Measurements from ENCODE around the gene SPTLC3.

The SPTLC3 gene

GRCh38 chr20:13186043-13186774 lies 177.4 kb downstream of the SPTLC3 start:
- DNase-seq (ENCODE audit: low read depth), result no peak

- no peak for DNase-seq (ENCODE audit: low read depth)
Observed at GRCh38 chr20:13187899-13188298, 179.1 kb downstream of the SPTLC3 start.

GRCh38 chr20:13199279-13199678 lies 190.5 kb downstream of the SPTLC3 start:
- no peak for DNase-seq (ENCODE audit: low read depth)

DNA sequence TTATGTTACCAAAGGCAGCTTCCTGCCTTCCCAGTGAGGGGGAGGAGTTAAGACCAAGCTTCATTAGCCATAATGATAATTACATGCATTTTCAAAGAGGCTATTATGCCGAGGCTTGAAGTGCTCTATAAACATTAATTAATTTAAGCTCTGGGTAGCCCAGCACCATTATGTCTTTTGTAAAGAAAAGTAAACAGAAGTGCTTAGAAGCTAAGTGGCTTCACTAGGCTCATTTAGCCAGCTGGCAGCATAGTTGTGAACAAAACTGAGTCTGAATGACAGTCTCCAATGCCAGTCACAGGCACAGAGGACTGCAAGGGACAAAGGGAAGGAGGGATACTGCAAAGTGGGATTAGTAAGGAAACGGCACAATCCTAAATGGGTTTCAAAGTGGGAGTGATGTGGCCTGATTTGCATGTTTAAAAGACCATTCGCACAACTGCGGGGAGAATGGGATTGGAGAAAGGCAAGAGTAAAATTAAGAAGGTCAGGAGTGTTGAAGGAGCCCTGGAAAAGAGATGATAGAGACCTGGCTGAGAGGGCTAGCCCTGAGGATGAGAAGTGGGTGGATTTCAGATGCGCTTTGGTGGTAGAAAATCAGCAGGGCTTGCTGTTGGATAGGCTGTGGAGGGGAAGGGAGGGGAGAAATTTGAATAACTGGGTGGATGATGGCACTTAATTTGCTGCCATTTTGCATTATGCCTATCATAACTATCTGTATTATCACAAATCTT lies 192.2 kb downstream of the SPTLC3 start:
- no peak for DNase-seq (ENCODE audit: low read depth)

GRCh38 chr20:13202565-13202964 lies 193.8 kb downstream of the SPTLC3 start:
- no peak for DNase-seq (ENCODE audit: low read depth)

GRCh38 chr20:13205425-13205824 lies 196.7 kb downstream of the SPTLC3 start:
- DNase-seq (ENCODE audit: low read depth), result no peak

DNA sequence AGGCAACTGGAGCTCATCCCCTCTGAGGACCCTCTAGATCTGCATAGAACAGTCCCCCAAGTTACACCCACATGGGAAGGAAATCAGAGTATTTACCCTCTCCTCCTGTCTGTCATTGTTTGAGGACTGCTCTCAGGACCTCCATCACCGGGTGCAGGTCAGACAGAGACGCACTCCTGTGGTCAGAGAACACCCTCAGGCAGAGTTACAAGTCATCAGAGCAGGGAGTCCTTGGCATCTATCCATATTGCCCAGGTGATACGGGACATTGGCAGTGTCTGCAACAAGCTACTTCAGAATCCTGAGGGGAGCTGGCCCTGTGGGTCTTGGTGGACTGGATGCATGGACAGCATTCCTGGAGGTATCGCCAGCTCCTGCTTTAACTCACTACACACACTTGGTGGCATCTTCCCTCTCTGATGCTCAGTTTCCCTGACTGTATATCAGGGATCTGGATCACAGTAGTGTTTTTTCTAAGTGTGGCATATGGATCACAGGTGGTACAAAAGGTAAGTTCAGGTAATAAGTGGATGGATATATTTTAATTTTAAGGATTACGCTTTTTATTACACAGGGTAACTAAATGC lies 197.2 kb downstream of the SPTLC3 start:
- no peak for DNase-seq (ENCODE audit: low read depth)

DNA sequence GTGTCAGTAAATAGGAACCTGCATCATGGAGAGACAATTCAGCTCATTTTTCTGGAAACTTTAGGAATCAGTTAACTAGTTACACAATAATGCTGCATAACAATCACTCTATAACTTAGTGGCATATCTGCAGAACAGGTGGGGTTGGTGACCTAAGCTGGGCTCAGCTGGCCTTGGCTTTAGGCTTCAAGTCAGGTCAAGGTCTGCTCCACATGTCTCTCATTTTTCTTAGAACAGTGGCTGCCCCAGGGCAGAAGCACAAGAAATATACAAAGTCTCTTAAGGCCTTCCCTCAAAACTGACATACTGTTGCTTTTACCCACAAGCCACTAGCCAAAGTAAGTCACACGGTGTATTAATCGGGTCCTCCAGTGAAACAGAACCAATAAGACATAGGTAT lies 198.2 kb downstream of the SPTLC3 start:
- DNase-seq (ENCODE audit: low read depth), result no peak

- DNase-seq (ENCODE audit: low read depth), result no peak
Observed at GRCh38 chr20:13211956-13212618, 203.3 kb downstream of the SPTLC3 start.

- DNase-seq (ENCODE audit: low read depth), result peak; percentile 42
Observed at GRCh38 chr20:13212750-13213149, 204.0 kb downstream of the SPTLC3 start.

DNA sequence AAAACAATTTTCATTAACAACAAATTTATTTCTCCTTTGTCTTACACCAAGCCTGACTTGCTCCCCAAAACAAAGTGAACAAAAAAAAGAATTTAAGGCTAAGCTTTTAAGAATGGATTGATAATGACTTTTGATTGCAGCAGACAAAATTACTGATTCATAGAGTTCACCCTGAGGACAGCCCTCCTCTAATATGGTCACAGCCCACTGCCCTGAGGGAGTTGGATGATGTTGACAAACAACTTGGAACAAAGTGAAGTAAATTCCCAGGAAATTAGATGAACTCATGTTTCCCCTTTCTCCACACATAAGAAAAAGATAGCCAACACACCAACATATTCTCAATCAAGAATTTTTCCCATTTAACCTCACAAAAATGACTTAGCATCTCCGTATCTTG lies 204.6 kb downstream of the SPTLC3 start:
- DNase-seq (ENCODE audit: low read depth), result no peak

DNA sequence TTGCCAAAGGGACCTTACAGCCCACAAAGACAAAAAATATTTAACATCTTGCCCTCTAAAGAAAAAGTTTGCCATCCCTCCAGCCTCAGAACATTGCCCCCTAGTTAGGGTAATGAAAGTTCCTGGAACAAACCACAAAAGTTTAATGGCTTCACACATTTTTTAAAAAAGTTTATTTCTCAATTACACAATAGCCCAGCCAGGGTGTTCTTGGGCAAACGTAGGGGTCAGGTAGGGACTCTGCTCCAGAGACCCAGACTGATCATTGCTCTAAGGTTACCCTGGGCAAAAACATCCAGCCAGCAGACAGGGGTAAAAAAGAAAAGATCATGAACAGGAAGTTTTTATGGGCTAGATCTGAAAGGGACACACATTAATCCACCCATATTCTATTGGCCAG lies 207.8 kb downstream of the SPTLC3 start:
- DNase-seq (ENCODE audit: low read depth), result no peak
